OCI-M1 (cell line): Measurements from ENCODE around the gene FHOD3.

Experiments
- DNase-seq: peaks from one replicate; lab custom pipeline; 2025; lab: John Stamatoyannopoulos, UW

FHOD3 gene

DNA sequence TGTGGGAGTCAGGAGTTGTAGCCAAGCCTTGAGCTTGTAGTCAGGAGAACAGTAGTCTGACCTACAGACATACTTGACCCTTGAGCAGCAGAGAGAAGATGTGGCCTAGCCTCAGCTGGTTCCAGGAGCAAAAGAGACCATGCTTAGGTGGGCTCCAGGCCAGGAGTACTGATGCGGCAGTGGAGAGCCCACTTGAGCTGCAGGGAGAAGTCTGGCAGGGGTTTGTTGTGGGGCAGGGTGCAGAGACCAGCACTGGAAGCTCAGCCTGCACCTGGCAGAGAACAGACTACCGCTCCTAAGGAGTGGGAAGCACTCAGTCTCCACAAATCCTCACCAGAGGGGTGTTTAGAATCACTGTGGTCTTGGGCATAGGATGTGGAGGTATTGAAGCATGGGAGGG lies 333.4 kb downstream of the FHOD3 start:
- no peak for DNase-seq

GRCh38 chr18:36633961-36634412 lies 336.5 kb downstream of the FHOD3 start:
- DNase-seq = no peak

- DNase-seq = no peak
Observed at GRCh38 chr18:36634573-36635216, 337.2 kb downstream of the FHOD3 start.

- DNase-seq = no peak
Observed at GRCh38 chr18:36635414-36636096, 338.0 kb downstream of the FHOD3 start.

DNA sequence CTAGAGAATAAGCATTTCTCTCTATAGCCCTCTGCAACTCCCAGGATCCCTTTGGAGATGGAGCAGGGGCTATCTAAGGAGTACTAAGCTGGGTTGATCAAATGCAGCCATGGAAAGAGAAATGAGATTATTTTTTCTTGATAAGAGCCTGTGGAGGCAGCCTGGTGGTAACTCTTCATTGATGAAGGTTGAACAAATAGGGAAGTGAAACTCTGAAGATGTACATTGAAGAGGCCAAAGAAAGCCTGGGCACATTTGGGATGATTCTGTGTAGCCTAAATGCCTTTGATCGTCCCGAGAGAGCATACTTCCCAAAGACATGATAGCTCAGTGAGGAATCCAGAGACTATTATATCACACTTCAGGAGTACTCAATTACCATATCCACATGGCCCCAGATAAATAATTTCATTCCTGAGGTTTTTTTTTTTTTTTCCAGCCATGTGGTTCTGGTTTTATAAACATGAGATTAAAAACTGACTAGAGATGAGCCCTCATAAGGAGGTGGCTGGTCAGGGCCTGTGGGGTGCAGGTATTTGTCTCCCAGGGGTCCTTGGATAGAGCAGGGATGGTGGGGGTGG lies 338.8 kb downstream of the FHOD3 start:
- no peak for DNase-seq

DNA sequence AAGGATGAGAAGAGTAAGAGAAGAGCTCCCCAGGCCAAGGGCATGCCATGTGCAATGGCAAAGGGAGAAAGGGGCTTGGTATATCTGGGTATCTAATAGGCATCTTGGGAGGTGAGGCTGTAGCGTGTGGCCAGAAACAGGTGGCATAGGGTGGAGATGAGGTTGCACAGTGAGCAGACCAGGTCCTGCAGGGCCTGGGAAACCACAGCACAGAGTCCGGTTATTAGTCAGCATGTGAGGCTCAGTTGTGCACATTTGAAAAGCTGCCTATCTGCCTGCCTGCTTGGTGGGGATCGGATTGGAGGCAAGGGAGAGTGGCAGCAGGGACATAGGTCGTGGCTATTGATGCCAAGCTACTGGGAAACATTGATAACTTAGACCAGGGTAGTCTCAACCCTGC lies 340.7 kb downstream of the FHOD3 start:
- DNase-seq = no peak

GRCh38 chr18:36640021-36640952 lies 342.8 kb downstream of the FHOD3 start:
- DNase-seq = no peak

DNA sequence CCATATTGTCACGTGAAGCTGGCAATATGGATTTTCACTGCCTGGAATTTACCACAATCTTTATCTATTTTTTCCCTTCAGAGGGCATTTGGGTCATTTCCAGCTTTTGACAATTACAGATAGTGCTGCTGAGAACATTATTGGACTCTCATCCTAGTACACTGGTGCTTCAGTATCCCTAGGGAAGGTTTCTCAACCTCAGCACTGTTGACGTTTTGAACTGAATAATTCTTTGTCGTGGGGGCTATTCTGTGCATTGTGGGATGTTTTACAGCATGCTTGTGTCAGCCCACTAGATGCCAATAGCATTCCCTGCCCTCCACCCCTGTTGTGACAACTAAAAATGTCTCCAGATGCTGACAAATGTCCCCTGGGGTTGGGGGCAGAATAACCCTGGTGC lies 345.5 kb downstream of the FHOD3 start:
- no peak for DNase-seq

DNA sequence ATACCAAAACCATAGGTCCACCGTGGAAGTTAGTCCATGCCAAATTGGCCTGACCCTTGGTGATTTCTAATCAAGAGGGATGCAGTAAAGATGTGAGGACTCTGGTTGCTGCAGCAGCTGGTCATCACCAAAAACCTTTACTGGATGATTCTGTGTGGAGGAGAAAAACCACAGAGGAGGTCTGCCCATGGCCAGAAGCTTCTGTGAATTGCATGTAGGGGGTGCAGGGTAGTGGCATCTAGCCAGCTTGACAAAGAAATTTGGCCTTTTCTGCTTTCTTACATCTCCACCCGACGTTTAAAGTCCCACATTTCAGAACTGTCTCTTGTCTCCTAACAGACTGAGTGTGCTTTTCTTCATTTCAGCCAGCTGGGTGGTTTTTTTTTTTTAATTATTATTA lies 351.3 kb downstream of the FHOD3 start:
- no peak for DNase-seq

- no peak for DNase-seq
Observed at GRCh38 chr18:36649205-36649604, 351.7 kb downstream of the FHOD3 start.

DNA sequence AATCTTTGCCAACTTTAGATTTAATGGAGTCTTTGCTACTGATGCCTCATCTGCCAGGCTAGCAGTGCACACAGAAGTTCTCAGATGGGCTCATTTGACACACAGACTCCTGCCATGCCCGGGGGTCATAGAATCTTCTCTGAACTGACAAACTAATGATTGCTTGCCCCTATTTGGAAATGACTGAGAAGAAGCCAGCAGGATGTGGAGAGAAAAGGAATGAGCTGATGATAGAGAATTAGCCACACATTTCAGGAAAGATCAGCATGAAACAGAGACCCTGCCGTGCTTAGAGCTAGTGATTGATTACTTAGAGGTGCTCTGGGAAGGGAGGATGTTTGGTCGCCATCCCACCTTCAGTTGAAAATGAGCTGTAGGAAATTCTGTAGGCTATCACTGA lies 352.8 kb downstream of the FHOD3 start:
- DNase-seq = no peak

- DNase-seq = no peak
Observed at GRCh38 chr18:36650906-36651305, 353.4 kb downstream of the FHOD3 start.

DNA sequence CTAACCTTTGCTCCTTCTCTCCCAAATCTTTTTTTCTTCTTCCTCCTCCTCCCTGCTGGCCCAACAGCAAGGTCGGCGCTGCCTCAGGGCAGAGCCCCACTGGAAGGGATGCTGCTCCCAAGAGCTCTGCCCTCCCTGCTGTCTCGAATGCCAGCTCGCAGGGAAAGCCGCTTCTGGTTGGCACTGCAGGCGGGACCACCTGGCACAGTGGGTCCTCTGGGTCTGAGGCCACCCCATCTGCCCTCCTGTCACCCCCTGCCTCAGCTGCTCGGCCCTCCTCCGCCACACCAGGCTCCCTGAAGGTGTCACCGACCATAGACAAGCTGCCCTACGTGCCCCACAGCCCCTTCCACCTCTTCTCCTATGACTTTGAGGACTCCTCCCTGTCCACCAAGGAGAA lies 355.0 kb downstream of the FHOD3 start:
- DNase-seq = no peak

GRCh38 chr18:36653141-36653869 lies 355.8 kb downstream of the FHOD3 start:
- no peak for DNase-seq

DNA sequence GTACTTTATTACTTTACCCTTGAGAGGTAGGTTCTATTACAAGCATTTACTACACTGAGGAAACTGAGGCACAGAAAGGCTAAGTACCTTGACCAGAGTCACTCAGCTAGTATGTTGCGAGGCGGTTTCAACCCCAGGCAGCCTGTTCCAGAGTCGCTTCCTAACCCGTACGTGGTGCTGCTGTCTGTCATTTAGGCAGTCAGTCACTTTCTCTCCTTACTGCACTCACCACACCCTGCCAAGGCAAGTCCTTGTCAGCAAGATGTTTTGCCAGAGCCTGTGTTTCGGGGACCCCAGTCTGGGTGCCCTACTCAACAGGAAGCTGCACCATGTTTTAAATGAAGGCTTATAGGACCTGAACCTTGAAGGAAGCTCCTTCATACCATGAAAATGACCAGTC lies 356.4 kb downstream of the FHOD3 start:
- no peak for DNase-seq

- DNase-seq = no peak
Observed at GRCh38 chr18:36655074-36655473, 357.6 kb downstream of the FHOD3 start.

GRCh38 chr18:36655930-36656329 lies 358.4 kb downstream of the FHOD3 start:
- no peak for DNase-seq

GRCh38 chr18:36658611-36659010 lies 361.1 kb downstream of the FHOD3 start:
- no peak for DNase-seq

DNA sequence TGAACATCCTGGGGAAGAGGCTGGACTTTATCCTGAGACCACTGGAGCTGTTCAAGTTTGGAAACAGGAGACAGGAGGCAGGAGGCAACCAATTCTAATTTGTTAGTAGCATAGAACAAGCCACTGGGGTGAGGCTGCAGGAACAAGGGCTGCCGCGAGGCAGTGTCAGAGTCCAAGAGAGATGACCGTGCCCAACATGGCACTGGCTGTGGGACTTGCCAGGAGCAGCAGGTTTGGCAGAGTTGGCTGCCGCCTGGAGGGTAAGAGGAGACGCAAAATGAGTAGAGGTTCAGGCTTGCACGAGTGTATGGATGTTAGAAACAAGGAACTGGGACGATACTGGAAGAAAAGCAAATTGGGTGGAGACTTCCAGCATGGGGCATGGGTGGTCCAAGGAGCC lies 362.8 kb downstream of the FHOD3 start:
- no peak for DNase-seq

- no peak for DNase-seq
Observed at GRCh38 chr18:36661999-36662398, 364.5 kb downstream of the FHOD3 start.

- DNase-seq = no peak
Observed at GRCh38 chr18:36663312-36663711, 365.8 kb downstream of the FHOD3 start.

DNA sequence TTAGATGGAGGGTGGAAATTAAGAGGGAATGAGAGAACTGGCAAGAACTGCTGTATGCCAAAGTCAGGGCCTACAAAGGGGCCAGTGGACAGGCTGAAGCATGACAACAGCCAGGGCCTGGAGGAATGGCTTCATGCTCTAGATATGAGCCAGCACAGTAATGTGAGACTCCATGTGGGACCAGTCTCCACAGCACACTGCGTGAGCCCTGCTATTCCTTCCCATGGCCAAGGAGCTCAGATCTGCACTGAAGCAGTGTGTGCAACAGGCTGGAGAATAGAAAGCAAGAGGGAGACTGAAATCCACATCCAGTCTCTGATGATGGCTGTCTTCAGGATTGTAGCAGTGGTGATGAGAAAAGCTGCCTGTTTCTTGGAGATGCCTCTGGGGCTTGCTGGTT lies 368.4 kb downstream of the FHOD3 start:
- DNase-seq = no peak
